ENCODE measurements around the gene EPHA2. TPM values are rescaled to one million over a fixed set of nuclear protein-coding genes. Genes with fewer than 3 reads are reported as not detected.

EPHA2 gene
- total and polyA plus RNA-seq, 12 donors: 7.8 to 25.1 (median 11.3) TPM

DNA sequence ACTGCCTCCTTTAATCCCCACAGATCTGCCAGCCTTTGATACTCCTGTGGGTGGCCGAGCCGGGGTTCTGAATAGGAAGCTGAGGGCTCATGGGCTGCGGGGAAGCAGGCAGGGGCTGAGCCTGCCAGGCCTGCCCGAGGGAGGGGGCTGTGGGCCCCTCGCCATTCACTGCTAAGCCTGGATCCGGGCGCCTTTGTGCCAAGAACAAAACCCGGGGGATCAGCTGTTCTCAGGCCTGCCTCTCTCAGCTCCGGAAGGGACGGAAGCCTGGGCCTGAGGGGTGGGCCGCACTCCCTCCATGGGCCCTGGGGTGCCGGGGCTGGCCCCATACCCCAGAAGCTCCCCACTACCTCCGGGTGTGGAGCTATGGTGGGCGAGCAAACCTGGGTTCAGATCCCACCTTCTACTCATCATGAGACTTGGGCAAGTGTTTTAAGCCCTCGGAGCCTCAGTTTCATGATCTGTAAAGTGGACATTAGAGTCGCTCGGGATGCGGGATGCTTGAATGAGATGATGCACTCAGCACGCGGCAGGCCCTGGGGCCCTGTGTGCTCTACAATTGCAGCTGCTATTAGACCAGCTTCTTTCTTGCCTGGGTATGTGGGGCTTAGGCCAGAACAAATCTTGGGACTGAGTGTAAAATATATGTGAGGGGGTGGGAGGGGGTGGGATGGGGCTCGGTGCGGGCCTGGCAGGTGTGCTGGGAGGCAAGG lies 19.2 kb upstream of the EPHA2 start:
- ATAC-seq (peak in 4 of 8 donors; percentile 2 to 15 (median 4)), DNase-seq (no peak)
- Histone ChIP-seq H3K36me3 (no peaks in the 10 kb centered on the region), H3K9me3 (no peaks in the 10 kb centered on the region), H3K4me1 (peaks cover 17 to 51% (median 38%) of the 10 kb centered on the region in 9 donors), H3K27me3 (no peaks in the 10 kb centered on the region), H3K27ac (peak overlapping the region; percentile 59 to 91 (median 84)), H3K4me3 (no peak overlapping the region)
- intact Hi-C loops (cut with DNase I): loop anchor here in 2 of 10 donors (2.0 kb wide), 2 partner anchors 16 to 18 kb away; partner anchors contain the start of gene EPHA2 (in 1 of the 2)
- 67 to 70% methylated on average over 22 of the region's 22 CpGs for WGBS, 2 donors
- TF ChIP-seq, protein P1, sequence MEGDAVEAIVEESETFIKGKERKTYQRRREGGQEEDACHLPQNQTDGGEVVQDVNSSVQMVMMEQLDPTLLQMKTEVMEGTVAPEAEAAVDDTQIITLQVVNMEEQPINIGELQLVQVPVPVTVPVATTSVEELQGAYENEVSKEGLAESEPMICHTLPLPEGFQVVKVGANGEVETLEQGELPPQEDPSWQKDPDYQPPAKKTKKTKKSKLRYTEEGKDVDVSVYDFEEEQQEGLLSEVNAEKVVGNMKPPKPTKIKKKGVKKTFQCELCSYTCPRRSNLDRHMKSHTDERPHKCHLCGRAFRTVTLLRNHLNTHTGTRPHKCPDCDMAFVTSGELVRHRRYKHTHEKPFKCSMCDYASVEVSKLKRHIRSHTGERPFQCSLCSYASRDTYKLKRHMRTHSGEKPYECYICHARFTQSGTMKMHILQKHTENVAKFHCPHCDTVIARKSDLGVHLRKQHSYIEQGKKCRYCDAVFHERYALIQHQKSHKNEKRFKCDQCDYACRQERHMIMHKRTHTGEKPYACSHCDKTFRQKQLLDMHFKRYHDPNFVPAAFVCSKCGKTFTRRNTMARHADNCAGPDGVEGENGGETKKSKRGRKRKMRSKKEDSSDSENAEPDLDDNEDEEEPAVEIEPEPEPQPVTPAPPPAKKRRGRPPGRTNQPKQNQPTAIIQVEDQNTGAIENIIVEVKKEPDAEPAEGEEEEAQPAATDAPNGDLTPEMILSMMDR (IDR thresholded peaks at IDR 0.05): no peak

DNA sequence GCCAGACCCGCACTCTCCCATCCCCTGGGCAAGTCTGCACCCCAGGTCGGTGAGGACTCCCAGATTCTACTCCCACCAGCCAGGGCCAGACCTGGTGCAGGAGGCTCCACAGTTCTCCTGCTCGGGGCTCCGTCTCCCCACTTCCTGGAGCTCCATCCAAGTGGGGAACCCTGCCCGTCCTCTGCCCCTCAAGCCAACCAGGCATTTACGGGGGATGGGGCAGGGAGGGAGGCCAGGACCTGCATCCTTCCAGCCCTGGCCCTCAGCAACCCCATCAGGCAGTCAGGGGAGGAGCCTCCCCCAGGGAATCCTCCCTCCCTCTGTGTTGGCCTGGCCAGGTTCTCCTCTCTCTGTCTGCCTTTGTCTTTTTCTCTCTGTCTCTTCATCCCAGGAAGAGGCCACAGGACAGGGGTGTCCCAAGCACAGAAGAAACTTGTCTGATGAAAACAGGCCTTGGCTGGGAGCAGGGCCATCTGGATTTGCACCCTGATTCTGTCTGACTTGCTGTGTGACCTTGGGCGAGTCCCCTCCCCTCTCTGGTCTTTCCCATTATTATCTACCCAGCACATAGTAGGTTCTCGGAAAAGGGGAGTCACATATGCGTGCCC lies 18.5 kb upstream of the EPHA2 start:
- 89 to 90% methylated on average over 9 of the region's 9 CpGs for WGBS, 2 donors
- no peaks in the 10 kb centered on the region for H3K9me3 ChIP-seq
- no peak overlapping the region for H3K4me3 ChIP-seq
- DNase-seq: no peak
- TF ChIP-seq, protein P1 (IDR thresholded peaks at IDR 0.05): no peak
- no peaks in the 10 kb centered on the region for H3K36me3 ChIP-seq
- intact Hi-C loops (cut with DNase I): loop anchor here in 2 of 10 donors (2.0 kb wide), 2 partner anchors 16 to 18 kb away; partner anchors contain the start of gene EPHA2 (in 1 of the 2)
- peaks cover 17 to 51% (median 38%) of the 10 kb centered on the region in 9 donors for H3K4me1 ChIP-seq
- no peak for ATAC-seq
- H3K27ac ChIP-seq: peak overlapping the region in 4 of 10 donors; percentile 81 to 91 (median 86)
- H3K27me3 ChIP-seq: no peaks in the 10 kb centered on the region

DNA sequence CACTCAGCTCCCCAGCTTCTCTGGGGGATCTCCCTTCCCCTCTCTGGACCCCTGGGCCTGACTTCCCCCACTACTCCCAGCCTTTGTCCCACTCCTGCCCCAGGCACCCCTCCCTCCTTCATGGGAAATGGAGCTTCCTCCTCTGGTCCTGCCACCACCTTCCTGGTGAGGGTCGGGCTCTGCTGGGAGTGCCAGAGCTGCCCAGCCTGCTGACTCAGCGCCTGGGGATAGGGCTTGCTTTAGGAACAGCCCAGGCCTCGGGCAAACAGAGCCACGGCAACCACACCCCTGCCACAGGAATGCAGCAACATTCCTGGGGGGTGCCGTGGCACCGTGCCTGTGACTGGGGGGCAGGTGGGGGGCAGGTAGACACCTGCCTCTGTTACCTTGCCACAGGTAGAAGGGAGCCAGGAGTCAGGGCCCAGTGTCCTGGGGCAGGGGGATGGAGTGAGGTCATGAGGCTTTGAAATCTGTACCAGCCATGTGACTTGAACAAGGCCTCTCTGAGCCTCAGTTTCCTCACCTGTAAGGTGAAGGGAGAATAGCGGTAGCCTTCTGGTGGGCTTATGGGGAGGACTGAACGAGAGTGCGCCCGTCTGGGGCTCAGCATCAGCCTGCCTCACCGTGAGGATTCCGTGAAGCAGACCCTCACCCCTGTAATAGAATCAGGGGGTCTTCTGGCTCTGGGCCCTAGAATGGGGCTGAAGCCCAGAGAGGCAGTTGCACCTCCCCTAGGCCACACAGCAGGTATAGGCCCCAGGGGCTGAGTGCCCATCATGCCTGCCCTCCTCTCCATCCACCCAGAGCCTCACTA lies 17.8 kb upstream of the EPHA2 start:
- no peaks in the 10 kb centered on the region for H3K27me3 ChIP-seq
- intact Hi-C loops (cut with DNase I): loop anchor here in 2 of 10 donors (2.0 kb wide), 2 partner anchors 15 to 17 kb away; partner anchors contain the start of gene EPHA2 (in 1 of the 2)
- no peak for DNase-seq
- H3K4me3 ChIP-seq: no peak overlapping the region
- ATAC-seq: peak in 1 of 8 donors; percentile 8
- WGBS, 2 donors: 64 to 68% methylated on average over 12 of the region's 12 CpGs
- H3K27ac ChIP-seq: peak overlapping the region in 2 of 10 donors; percentile 19 to 64
- no peaks in the 10 kb centered on the region for H3K36me3 ChIP-seq
- TF ChIP-seq, protein P1 (IDR thresholded peaks at IDR 0.05): no peak
- no peaks in the 10 kb centered on the region for H3K9me3 ChIP-seq
- H3K4me1 ChIP-seq: peaks cover 17 to 51% (median 38%) of the 10 kb centered on the region in 9 donors

DNA sequence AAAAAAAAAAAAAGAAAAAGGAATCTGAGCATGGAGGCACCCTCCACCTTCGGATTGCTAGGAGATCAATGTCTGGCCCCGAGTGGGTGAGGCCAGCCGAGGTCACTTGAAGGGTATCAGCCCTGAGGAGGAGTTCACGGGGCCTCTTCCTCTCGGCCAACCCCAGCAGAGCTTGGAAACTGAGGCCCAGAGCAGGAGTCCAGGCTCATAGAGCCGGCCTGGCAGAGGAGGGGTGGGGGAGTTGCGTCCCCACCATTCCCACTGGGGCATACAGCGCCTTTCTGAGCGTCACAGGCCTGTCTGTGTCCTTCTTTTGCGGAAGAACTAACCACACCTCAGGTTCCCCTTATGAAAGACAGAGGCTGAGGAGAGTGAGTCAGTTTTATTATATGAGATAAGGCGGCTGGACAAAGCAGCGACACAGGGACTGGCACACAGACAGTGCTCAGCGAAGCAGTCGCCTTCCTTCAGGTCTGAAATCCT lies 17.1 kb upstream of the EPHA2 start:
- no peak overlapping the region for H3K4me3 ChIP-seq
- peak overlapping the region in 2 of 10 donors; percentile 19 to 64 for H3K27ac ChIP-seq
- peaks cover 17 to 57% (median 40%) of the 10 kb centered on the region in 9 donors for H3K4me1 ChIP-seq
- TF ChIP-seq, protein P1 (IDR thresholded peaks at IDR 0.05): no peak
- H3K9me3 ChIP-seq: no peaks in the 10 kb centered on the region
- WGBS, 2 donors: 83 to 86% methylated on average over 14 of the region's 14 CpGs
- H3K36me3 ChIP-seq: no peaks in the 10 kb centered on the region
- ATAC-seq (peak in 1 of 8 donors; percentile 11), DNase-seq (no peak)
- intact Hi-C loops (cut with DNase I): no loop called here
- H3K27me3 ChIP-seq: peaks cover 0 to 2% (median 0%) of the 10 kb centered on the region in 7 donors

All from heart right ventricle (tissue), 16 donors.